HG03354 (cell line): Measurements from ENCODE around the gene HRCT1.
"Not testable (repeated sequence)": the region's sequence is repeated elsewhere in the genome, so short reads cannot be mapped to it uniquely, and the experiment has no call there.

Source experiments
- ATAC-seq: cut with Tn5 transposase; IDR thresholded peaks from one replicate; pipeline ENCODE4 v1.9.1; 2021; ENCODE audit warnings: mild to moderate bottlenecking; ENCODE audit not compliant: unreplicated experiment, poor library complexity, severe bottlenecking

HRCT1 gene

GRCh38 chr9:35891646-35892045 lies 14.4 kb upstream of the HRCT1 start:
- ATAC-seq: no peak

GRCh38 chr9:35892051-35892450 lies 14.0 kb upstream of the HRCT1 start:
- ATAC-seq: no peak

DNA sequence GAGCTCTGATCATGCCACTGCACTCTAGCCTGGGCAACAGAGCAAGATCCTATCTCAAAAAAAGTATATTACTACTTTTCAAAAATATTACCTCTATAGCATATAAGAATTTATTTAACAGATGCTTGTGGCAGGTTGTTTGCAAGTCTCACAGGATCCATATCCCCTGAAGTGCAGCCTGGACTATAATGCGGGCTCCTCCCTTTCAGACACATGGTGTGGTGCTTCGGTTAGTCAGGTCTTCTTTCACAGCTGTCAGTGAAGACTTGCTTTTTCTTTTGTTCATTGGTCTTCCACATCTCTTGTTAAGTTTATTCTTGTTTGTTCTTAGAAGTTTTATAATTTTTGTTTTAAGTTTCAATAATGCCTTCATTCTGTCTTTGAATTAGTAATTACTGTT lies 9.4 kb upstream of the HRCT1 start:
- ATAC-seq: no peak

GRCh38 chr9:35897376-35898099 lies 8.5 kb upstream of the HRCT1 start:
- ATAC-seq: not testable (repeated sequence)

GRCh38 chr9:35898337-35898736 lies 7.7 kb upstream of the HRCT1 start:
- no peak for ATAC-seq

- ATAC-seq: no peak
Measured at GRCh38 chr9:35899021-35899420, 7.0 kb upstream of the HRCT1 start.

- no peak for ATAC-seq
Measured at GRCh38 chr9:35903049-35903448, 3.0 kb upstream of the HRCT1 start.

GRCh38 chr9:35904338-35904737 lies 1.7 kb upstream of the HRCT1 start:
- no peak for ATAC-seq

- no peak for ATAC-seq
Measured at GRCh38 chr9:35905051-35905781, 786 bp upstream of the HRCT1 start.

- no peak for ATAC-seq
Measured at GRCh38 chr9:35906923-35907699, 1.1 kb downstream of the HRCT1 start.

DNA sequence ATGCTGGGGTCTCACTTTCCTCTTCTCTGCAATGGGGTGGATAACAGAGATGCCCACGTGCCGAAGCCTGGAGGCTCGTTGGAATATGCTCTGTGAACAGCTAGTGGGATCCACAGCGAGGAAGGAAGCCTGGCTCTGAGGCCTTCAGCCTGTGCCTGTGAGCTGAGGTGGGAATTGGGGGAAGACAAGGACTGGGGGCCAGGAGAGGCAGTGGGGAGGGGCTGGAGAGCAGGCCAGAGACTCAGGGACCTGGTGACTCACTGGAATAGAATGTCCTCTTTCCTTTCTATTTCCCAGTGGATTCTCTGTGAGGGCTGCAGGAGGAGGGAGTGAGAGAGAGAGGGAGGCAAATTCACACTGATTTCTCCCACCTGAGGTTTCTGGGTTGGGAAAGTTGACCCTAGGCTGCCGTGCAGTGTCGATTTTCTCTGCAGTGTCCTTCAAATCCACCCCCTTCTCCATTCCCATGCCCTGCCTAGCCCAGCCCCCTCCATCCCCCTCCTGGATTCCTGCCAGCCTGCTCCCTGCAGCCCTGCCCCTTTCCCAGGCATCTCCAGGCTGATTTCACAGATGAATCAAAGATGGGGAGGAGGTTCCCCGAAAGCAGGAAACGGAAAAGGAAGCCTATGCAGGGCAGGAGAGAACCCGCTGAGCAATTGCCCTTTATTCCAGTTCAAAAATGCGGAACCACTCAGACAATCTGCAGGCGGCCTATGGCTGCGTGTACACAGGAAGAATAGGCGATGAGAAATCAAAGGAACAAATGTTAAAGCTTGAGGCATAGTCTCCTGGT lies 1.9 kb downstream of the HRCT1 start:
- ATAC-seq: no peak

GRCh38 chr9:35908504-35909125 lies 2.6 kb downstream of the HRCT1 start:
- no peak for ATAC-seq

DNA sequence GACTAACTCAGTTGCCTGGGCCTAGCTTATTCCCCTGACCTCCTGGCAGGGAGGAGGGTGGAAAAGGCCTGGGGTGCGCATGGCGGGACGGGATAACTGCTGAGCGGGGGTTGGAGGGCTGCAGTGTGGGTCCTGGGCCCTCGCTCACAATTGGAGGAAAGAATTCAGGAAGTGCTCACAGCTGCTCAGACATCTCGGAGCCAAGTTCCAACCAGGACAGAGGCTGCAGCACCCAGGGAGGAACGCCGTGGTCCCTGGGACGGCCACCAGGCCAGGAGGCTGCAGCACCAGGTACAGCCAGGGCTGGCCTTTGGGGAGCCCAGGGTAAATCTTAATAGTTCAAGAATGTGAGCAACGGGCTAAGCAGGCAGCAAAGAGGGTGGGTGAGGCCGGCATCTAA lies 3.3 kb downstream of the HRCT1 start, which contains the start of gene SPAAR:
TSS of gene SPAAR (plus strand) at position 217 of the 400 bp plus-strand sequence. CDS start 974 bp downstream, outside the sequence.
- ATAC-seq: no peak

GRCh38 chr9:35909687-35910612 lies 3.9 kb downstream of the HRCT1 start:
- ATAC-seq: no peak

GRCh38 chr9:35910613-35911359 lies 4.8 kb downstream of the HRCT1 start:
- no peak for ATAC-seq

DNA sequence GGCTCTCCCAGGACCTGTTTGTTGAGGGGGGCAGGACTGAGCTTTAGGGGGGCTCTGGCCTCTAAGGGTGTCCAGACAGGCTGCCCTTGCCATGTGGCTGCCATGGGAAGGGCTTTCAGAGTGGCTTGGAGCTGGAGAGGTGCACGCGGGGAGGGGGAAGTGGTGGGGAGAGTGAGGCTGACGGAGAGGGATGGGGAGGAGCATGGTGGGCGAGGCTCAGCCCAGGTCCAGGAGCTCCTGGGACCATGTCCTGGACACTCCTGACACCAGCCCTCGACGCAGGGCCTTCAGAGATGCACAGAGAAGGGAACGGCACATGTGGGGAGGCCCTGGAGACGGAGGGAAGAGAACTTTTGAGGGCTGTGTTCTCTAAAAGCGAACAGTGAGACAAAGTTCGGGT lies 5.7 kb downstream of the HRCT1 start:
- no peak for ATAC-seq

DNA sequence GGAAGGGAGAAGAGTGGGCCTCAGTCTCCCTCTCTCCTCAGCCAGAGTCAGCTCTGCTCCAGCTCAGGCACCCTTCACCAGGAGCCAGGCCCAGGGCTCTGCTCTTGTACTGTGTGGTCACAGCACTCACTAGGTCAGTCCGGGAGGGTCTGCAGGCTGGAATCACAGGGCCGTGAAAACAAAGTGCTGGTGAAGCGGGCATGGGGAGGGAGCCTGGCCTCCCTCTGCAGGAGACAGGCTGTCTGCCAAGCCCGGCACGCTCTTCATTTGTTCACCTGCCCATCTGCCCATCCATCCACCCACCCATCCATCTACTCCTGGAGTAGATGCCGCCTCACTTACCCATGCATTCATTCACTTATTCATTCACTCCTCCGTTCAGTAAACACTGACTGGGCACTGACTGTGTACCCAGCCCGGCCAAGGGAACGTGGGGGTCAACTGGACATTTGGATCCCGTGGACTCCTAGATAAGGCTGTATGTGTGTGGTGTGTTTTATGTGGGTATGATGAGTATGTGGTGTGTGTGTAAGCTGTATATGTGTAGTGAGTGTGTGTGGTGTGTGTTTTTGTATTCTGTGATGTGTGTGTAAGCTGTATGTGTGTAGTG lies 6.9 kb downstream of the HRCT1 start:
- ATAC-seq: no peak
